ENCODE data around the gene NBAS.

The NBAS gene

DNA sequence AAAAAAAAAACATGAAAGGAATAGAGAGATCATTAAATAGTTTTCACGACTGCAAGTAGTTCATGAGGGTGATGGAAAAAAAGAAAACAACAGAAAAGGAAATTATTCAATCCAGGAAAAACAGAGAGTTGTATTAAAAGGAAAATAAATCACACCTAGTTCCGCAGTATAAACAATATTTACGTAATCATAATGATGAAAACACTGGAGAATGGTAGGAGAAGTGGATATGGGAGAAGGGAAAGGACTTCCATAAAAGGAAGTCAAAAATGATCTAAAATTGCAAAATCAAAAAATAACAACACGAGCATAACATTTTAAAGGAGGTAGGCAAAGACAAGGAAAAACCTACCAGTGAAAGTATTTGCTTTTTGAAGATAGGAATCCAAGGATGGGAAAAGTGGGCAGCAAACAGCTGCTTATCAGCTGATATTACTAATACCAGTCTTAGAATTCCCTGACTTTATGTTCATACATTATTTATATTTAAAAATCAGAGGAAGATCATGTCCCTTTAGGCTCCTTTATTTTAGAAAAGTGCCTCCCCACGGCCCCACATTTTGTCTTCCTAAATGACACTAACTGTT is 160.8 kb downstream of the NBAS start:
- no peak for DNase-seq

DNA sequence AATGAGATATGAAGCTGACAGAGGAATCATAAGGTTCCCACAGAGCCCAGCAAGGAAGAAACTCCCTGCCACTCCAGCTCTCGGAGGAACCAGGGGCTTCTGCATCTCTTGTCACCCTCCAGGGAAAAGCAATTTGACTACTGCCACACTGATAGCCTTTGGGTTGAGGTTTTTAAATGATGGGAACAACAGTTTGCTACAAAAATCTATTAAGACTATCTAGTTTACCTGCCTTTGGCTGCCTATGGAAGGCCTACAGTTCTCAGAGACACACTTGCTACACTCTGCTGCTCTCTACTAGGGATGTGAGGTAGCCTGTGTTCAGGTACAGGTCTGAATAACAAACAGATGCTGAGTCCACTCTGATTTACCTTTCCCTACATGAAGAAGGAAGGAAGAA is 161.9 kb downstream of the NBAS start:
- no peak for DNase-seq

DNA sequence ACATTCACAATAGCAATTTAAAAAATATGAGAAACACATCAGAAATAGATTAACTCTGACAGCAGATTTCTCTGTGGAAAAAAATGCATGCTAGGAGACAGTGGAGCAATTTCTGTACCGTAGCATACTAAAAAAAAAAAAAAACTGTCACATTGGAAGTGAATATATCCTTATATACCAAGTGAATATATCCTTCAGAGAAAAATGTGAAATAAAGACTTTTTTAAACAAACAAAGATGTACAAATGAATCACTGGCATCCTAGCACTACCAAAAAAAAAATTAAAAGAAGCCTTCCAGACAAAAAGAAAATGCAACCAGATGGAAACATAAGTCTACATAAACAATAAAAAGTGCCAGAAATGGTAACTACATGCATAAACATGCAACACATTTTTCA is 169.4 kb downstream of the NBAS start:
- DNase-seq = no peak

DNA sequence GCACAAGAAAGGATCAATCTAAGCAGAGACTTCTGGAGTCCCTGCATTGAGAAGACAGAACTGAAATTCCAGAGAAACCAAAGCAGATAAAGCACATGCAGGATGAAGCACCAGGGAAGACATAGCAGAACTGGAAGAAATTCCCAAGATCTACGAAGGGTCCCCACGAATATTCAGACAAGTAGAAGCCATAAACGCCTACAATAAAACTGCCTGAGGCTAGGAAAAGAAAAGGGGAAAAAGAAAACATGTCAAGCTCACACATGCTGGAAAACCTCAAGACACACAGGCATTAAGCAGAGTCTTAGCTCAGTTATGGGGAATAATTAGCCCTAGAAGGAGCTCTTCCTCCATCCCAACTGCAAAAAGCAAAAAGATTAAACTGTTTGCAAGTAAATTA is 171.2 kb downstream of the NBAS start:
- no peak for DNase-seq

DNA sequence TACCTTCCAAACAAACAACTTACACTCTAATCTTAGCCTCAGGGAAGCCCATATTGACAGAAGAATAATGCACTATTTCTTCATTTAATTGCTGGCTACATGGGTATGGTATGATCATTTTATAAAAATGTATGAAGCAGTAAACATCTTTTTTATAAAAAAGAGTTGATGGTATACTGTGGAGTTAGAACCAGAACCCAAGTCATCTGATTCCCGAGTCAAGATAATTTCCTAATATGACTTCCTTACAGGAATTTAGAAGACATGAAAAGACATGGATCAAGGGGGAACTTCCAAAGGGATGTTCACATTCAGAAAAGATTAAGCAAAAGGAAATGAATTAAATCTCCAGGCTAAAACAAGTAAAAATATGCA is 171.8 kb downstream of the NBAS start:
- no peak for DNase-seq

DNA sequence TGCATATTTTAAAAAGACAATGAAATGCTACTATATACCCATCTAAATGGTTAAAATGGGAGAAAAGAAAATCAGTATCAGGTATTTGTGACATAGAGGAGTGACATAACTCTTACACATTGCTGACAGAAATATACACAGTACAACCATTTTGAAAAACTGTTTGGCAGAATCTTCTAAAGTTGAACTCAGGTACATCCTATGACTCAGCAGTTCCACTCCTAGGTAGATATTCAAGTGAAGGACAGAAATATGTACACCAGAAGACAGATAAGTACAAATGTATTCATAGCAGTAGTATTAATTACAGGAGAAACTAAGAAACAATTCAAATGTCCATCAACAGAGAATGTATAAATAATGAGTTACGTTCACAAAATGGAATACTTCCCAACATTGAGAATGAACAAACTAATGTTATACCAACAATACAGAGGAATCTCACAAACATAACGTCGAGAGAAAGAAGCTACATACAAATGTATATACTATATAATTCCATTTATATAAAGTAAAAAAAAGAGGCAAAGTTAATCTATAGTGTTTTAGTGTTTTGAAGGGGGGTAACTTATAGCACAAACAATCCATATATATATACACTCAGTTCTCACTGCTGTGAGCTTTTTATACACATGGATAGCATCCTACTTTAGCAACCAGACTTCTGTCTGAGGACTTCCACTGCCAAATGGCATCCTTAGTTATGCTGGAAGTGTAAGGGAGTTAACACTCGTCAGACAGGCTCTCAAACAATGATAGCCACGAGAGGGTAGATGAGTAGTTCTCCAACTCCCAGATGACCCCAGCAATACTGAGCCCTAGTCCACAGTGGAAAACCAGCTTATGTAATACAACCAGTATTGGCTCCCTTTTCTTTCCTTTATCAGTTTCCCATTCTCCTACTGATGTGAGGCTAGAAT is 172.5 kb downstream of the NBAS start:
- DNase-seq = no peak

DNA sequence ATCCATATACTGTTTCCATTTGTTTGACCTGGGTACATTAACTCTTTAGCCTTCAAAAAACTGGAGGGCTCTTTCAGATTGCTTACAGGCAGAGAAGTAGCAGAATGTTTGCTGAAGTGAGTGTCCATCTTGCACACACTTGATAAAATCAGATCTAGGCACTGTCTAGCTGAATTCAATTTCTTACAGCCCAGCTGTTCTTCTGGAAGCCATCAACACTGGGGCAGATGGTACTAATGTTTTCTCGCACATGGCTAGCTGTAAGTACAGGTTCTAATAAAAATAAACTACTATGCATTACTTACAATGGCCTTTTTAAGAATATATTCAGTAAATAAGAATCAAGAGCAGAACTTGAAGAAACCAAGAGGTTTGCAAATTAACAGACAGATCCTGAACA is 175.9 kb downstream of the NBAS start:
- DNase-seq = no peak

DNA sequence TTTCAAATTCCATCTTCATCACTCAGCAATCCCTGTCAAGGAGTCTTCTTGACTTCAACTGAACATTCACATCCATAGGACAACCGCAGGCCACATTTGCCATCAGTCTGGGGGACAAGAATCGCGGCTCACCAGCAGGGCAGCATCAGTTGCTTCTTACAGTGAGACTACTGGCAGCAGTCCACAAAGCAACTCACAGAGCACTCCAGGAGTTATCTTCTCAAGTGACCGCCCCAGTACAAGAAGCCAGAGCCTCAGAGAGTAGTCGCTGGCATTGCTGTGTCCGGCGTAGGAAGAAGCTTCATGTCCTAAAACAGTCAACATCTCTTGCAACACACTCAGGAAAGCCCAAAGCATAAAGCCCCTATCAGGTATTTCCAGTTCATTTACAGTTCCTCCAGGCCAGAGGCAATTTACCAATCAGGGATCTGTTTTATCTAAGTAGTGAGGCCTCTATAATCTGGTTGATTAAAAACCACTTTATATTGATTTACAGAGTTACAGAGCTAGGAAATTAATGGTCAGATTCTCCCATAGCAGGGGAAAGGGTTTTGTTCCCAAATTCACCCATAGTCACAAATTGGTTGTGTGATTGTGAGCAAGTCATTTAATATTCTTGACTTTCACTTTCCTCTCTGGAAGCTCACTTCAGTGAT is 177.3 kb downstream of the NBAS start:
- no peak for DNase-seq

DNA sequence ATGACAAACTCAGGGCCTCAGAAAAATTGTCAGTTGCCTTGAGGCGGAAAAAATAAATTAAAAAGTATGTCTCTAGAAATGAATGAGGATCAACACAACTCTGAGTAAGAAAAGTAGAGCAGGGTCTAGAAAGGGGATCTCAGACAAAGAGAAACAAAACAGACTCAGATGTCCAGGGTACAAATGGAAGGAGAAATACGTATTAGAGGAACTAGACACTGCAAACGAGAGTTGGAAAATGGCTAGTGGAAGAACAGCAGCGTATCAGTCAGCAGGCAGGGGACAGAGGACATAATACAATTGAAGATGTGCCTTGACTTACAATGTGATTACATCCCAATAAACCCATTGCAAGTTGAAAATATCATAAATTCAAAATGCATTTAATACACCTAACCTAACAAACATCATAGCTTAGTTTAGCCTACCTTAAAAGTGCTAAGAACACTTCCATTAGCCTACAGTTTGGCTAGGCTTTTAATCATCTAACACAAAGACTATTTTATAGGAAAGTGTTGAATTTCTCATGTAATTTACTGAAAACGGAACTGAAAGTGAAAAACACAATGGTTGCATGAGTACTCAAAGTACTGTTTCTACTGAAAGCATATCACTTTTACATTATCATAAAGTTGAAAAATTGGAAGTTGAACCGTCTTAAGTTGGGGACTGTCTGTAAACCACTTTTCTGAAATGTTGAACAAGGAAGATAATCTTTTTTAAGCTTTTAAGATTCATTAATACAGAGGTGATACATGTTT is 182.8 kb downstream of the NBAS start:
- no peak for DNase-seq

DNA sequence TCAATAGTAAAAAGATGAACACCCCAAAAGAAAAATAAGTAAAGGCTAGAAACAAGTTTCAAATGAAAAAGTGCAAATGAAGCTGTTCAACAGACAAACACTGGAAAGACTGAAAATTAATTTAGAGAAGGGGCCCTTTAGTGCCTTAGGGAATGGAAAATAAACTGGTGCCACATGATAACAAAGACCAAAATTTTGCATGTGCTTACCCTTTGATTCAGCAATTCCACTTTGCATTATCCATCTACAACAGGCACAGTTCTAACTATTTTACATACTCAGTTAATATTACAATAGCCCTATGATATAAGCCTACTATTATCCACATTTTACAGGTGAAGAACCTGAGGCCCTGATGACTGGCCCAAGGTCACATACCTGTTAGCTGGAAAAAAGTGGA is 183.9 kb downstream of the NBAS start:
- no peak for DNase-seq

DNA sequence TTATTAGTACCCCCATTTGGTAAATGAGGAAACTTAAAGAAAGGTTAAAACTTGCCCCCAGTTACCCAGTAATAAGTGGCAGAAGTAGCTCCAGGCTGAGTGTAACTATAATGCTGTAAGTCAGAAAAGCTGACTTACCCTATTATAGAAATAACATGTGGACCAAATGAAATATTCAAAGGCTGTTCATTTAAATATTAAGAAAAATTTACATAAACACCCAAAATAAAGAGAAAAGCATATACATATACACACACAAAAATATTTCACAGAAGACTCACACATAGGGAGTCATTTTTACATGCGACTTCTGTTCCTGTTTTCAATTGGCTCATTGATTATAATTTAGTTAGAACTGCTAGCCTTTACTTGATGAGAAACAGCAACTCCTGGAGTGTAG is 189.1 kb downstream of the NBAS start:
- DNase-seq = no peak

DNA sequence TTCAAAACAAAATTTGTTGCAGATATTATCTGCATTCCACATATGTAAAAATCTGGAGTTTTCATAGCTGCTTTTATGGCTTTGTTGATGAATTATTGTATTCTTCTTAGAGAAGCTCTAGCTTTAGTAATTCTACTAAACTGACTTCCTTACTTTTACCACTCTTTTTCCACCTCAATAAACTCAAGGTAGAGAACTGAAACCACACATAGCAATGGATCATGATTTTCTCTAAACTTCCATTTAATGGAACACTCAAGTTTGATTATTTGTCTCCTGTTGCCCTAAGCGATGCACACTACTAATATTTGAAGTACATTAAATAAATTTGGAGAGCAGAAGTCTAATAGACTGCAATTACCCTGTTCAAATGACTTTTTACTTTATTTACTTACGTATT is 192.0 kb downstream of the NBAS start:
- DNase-seq = no peak

DNA sequence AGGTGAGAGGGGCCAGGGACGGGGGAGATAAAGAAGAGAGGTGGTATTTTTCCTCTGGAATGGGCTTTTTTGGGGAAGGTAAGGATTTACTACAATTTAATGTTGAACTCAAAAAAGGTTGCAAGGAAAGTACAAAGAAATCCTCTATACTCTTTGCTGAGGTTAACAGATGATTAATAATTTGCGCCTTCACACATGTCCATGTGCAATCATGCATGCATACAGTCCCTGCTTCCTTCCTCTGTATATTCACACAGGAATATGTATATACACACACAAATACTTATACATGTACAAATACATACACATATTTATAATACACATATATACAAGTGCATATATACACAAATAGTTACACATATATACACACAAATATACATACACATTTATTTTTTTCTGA is 193.4 kb downstream of the NBAS start:
- DNase-seq = no peak

DNA sequence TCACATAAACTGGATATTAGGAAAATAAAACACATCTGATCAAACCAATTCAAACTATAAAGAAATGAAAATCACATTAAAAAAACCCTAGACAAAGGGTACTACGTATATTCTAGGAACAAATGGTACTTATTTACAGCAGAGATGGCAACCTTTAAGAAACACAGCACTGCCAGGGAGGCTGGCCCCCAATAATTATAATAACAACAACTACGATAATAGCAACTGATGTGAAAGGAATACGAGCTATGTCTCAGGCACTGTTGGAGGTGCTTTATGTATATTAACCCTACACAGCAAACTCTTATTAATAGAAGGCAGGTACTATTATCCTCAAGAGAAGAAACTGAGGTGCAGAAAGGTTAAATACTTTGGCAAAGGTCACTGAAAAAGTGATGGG is 193.9 kb downstream of the NBAS start:
- no peak for DNase-seq

DNA sequence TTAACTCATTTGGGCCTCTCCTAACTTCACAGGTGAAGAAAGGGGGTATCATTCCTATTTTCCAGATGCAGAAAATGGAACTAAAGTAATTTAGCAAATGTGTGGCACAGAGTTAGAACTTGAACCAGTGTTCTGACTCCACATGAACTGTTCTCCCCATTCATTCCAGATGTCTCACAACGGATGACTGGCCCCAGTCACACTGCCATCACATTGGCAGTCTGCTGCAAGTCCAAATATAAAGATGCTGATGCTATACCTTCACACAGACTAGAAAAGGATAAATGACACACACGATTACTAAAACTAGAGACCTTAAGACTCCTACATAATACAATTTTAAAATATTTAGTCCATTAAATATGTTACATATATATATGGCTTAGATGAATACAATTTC is 195.7 kb downstream of the NBAS start:
- no peak for DNase-seq

DNA sequence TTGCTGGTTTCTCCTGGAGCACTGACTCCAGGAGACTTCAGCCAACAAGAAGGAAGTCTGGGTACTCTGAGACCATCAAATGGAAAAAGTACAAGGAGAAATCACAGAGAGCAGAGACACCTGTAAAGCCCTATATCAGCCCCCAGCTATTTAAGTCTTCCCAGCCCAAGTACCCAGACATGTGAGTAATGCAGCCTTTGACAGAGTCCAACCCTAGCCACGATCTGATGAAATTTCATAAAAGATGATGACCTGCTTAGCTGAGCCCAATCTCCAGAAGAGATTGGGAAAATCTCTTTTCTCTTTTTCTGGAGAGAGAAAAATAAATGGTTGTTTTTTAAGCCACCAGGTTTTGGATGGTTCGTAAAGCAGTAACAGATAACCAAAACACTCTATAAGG is 196.6 kb downstream of the NBAS start:
- no peak for DNase-seq

DNA sequence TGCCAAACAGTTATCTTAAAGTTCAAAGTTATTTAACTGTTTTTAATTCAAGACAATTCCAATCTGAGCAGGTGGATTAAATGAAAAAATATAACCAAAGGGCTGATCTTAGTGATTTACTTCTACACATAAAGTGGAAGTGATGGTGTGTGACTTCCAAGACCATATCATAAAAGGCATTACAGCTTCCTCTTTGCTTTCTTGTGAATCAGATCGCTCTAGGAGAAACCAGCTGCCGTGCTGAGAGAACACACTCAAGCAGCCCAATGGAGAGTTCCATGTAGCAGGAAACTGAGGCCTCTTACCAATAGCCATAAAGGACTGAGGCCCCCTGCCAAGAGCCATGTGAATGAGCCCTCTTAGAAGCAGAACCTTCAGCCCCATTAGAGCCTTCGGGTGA is 197.4 kb downstream of the NBAS start:
- no peak for DNase-seq

DNA sequence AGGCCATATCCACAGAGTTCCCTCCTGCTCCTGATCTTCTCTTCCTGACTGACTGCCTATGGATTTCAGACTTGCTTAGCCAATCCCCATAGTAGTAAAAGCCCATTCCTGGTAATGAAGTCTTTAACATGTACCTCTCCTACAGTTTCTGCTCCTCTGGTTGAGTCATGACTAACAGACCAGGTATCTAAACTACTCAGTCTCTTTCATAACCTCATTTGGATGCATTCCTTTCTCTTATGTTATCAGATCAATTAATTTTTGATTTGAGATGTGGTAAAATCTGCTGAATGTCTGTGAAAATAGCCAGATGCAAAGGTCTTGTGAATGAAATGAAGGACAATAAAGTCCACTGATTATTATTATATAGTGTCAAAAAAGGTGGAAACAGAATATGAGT is 198.0 kb downstream of the NBAS start:
- no peak for DNase-seq

DNA sequence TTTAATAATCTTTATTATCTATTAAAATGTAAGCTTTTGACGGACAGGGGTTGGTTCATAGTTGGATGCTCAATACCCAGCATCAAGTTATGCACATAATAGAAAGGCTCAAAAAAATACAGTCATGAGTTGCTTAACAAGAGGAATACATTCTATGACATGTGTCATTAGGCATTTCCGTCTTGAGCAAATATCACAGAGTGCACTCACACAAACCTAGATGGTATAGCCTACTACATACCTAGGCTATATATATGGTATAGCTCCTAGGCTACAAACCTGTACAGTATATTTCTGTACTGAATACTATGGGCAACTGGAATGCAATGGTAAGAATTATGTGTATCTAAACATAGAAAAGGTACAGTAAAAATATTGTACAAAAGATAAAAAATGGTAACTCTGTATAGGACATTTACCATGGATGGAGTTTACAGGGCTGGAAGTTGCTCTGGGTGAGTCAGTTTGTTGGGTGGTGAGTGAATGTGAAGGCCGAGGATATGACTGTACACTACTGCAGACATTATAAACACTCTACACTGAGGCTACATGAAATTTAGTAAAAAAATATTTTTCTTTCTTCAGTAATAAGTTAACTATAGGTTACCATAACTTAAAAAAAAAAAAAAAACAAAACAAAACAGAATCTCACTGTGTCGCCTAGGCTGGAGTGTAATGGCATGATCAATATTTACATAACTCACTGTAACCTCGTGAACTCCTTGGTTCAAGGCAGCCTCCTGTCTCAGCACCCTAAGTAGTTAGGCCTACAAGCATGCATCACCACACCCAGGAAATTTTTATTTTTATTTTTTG is 201.2 kb downstream of the NBAS start:
- DNase-seq = no peak

DNA sequence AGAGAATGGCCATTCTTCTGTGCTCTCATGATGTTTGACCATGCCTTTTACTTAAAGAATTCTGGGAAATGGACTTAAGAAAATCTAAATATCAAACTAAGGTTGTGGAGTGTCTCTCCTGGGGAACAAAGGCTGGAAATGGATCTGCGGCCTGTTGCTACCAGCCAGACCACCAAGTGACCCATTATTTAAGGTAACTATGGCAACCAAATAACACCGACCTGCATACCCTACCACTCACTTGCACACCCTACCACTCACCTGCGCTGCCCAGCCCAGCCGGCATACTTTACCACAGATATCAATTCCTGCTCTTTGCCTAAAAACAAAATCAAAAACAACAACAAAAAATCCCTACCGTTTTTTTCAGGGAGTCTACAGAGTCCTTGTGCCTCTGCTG is 203.2 kb downstream of the NBAS start:
- DNase-seq = no peak

DNA sequence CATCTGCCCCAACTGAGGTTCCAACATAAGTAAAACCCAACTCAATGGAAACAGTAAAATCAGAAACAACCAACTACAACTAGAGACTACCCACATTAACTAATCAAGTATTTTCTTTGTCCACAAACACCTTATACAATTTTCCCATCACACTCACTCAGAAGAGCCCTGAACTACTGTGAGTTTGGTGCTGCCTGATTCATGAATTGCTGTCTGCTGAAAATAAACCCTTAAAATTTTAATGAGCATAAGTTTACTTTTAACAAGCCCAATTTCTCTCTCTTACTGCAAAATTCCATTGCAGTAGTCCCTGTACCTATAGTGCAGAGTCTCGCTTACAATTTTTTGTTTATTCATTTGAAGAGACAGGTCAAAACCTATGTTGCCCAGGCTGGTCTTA is 203.9 kb downstream of the NBAS start:
- DNase-seq = no peak

DNA sequence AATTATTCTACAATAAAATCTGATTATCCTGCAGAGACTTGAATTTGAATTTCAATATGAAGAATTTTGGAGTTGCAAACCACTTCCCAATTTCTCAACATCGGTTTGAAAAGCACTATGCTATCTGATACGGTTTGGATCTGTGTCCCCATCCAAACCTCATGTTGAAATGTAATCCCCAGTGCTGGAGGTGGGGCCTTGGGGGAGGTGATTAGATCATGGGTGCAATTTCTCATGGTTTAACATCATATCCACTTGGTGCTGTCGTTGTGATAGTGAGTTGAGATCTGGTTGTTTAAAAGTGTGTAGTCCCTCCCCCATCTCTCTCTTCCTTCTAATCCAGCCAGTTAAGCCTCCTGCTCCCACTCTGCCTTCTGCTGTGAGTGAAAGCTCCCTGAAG is 205.7 kb downstream of the NBAS start:
- DNase-seq = no peak
